BE2C (cell line): ENCODE data around the gene UGT2B28. TPM values are rescaled to one million over a fixed set of nuclear protein-coding genes. Genes with fewer than 3 reads are reported as not detected.
"Not testable (repeated sequence)": the region's sequence is repeated elsewhere in the genome, so short reads cannot be mapped to it uniquely, and the experiment has no call there.

ENCODE experiments used
- DNase-seq: peaks from one replicate; pipeline ENCODE4 v3.0.0-alpha.2; 2020
- H3K27me3 ChIP-seq: fragments of 250-450 bp; sonication (Bioruptor Pico); 2 replicates; pipeline ENCODE4 v1.5.1; 2020; ENCODE audit warnings: mild to moderate bottlenecking
- H3K36me3 ChIP-seq: fragments of 250-450 bp; sonication (Bioruptor Pico); 2 replicates; pipeline ENCODE4 v1.5.1; 2020; ENCODE audit warnings: mild to moderate bottlenecking
- H3K4me1 ChIP-seq: fragments of 250-450 bp; sonication (Bioruptor Pico); 2 replicates; pipeline ENCODE4 v1.5.1; 2020
- H3K4me3 ChIP-seq: 2 replicates; pipeline ENCODE4 v1.5.1; 2011; ENCODE audit warnings: low read depth, low read length
- H3K9me3 ChIP-seq: fragments of 250-450 bp; sonication (Bioruptor Pico); 2 replicates; pipeline ENCODE4 v1.5.1; 2020
- CTCF ChIP-seq: IDR thresholded peaks from 2 replicates; pipeline ENCODE4 v1.5.1; 2012; ENCODE audit warnings: mild to moderate bottlenecking, low read depth, low read length
- polyA plus RNA-seq: library from polyadenylated mRNA; unstranded; fragments of >200 nt; gene quantifications from one replicate; pipeline ENCODE4 v1.2.1, GENCODE V29; 2012; ENCODE audit warnings: low read depth, missing spikeins; ENCODE audit not compliant: insufficient read length, insufficient read depth

Gene UGT2B28
- polyA plus RNA-seq = not detected

- not testable (repeated sequence) for H3K36me3 ChIP-seq, H3K4me1 ChIP-seq, DNase-seq, H3K4me3 ChIP-seq, H3K9me3 ChIP-seq, H3K27me3 ChIP-seq
These were observed at the start of gene UGT2B28 for GRCh38 chr4:69280081-69280480. UGT2B28 (plus strand) TSS chr4:69280475; CDS start chr4:69280501, 26 bp downstream.

GRCh38 chr4:69239092-69239491, 41.2 kb upstream of the UGT2B28 start:
- no peaks in the 10 kb centered on the region for H3K27me3 ChIP-seq
- no peak for DNase-seq
- TF ChIP-seq CTCF = no peak
- no peaks in the 10 kb centered on the region for H3K36me3 ChIP-seq
- no peak overlapping the region for H3K4me3 ChIP-seq
- H3K4me1 ChIP-seq = no peaks in the 10 kb centered on the region
- H3K9me3 ChIP-seq = no peaks in the 10 kb centered on the region

DNA sequence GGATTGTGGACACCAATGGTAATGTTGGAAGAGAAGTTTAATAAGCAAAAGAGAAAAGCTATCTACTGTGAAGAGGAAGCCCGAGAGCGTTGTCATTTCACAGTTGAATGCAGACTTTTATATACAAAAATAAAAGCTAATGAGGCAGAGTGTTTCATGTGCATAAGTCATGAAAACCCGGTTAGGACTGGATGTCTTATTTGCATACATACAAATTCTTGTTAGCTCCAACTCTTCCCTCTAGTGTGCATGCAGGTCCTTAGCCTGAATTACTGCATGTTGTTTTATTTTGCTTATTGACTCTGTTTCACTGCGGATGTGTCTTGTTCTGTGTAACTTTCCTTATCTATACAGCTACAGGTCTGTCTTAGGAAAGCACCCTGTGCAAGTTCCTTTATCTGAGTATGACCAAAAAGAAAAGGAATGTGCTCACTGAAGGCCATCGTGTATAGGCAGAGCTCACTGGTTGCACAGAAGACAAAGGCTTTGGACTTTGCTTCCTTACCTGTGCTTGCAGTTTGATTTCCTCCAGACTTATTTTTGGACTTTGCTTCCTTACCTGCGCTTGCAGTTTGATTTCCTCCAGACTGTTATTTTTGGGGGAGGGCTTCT, 40.6 kb upstream of the UGT2B28 start:
- H3K36me3 ChIP-seq = no peaks in the 10 kb centered on the region
- no peak overlapping the region for H3K4me3 ChIP-seq
- no peaks in the 10 kb centered on the region for H3K27me3 ChIP-seq
- H3K9me3 ChIP-seq = no peaks in the 10 kb centered on the region
- no peaks in the 10 kb centered on the region for H3K4me1 ChIP-seq
- DNase-seq = no peak
- no peak for TF ChIP-seq CTCF

DNA sequence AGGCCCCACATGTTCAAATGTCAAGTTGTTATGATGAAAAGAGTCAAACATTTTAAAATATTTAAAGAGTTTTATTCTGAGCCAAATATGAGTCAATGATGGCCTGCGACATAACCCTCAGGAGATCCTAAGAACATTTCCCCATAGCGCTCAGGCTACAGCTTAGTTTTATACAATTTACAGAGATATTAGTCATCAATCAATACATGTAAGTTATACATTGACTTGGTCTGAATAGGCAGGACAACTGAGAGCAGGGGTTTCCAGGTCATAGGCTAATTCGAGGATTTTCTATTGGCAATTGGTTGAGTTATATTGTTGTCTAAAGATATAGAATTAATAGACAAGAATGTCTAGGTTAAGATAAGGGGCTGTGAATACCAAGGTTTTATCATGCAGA, 39.5 kb upstream of the UGT2B28 start:
- not testable (repeated sequence) for H3K9me3 ChIP-seq, H3K36me3 ChIP-seq, H3K4me1 ChIP-seq, H3K4me3 ChIP-seq, H3K27me3 ChIP-seq, DNase-seq

GRCh38 chr4:69241746-69242145, 38.5 kb upstream of the UGT2B28 start:
- H3K4me3 ChIP-seq, H3K27me3 ChIP-seq, H3K9me3 ChIP-seq, H3K4me1 ChIP-seq, H3K36me3 ChIP-seq, DNase-seq: not testable (repeated sequence)

DNA sequence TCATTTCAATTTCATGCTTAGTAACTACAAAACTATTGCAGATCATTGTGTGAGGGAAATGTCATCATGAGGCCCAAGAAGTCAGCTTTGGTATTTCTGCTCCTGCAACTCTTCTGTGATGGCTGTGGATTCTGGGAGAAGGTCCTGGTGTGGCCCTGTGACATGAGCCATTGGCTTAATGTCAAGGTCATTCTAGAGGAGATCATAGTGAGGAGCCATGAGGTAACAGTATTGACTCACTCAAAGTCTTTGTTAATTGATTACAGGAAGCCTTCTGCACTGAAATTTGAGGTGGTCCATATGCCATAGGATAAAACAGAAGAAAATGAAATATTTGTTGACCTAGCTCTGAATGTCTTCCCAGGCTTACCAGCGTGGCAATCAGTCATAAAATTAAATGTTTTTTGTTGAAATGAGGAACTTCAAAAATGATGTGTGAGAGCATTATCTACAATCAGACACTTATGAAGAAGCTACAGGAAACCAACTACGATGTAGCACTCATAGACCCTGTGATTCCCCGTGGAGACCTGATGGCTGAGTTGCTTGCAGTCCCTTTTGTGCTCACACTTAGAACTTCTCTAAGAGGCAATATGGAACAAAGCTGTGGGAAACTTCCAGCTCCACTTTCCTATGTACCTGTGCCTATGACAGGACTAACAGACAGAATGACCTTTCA, 37.6 kb upstream of the UGT2B28 start:
- H3K4me1 ChIP-seq, DNase-seq, H3K36me3 ChIP-seq, H3K27me3 ChIP-seq, H3K4me3 ChIP-seq, H3K9me3 ChIP-seq: not testable (repeated sequence)

DNA sequence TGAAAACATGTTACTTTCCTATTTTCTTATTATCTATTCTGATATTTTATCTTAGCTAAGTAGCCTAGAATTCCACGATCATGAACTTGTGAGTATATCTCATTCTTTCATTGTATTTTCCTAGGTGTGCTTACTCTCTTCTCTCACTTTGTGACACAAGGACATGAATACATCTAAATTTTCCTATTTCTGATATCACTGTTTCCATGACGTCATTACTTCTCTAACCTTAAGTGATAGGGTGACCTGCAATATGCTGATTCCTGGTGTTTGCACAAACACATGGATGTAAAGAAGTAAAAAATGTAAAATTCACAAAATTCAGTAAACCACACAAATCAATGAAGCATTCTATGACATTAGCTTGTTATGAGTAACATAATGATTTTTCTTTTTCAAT, 29.4 kb upstream of the UGT2B28 start:
- H3K27me3 ChIP-seq, DNase-seq, H3K4me1 ChIP-seq, H3K36me3 ChIP-seq, H3K4me3 ChIP-seq, H3K9me3 ChIP-seq: not testable (repeated sequence)

DNA sequence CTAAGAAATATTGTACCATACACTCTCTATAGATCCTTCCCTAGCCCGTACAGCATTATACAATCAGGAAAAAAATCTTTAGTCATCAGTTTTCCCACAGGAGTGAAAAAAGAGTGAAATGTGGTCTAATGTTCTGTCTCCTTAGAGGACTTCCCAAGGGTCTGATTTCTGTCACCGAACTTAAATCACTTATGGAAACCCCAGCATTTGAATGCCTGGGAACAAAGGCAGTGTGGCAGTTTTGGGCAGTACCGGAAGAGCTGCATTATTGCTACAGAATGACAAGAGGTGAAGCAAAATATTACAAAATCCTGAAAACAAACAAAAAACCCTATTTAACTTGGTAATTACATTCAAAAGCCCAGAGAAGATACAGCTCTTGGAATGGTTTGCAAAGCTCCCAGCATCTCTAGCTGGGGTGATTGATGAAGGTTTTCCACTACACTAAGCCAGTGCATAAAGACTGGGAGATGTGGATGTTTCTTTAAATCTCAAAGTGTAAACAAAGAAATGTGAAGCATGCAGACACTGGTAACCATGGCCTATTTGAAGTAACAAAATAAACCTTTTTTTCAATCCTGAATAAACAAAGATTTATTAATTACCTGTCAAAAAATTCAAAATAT, 27.0 kb upstream of the UGT2B28 start:
- H3K36me3 ChIP-seq, H3K4me3 ChIP-seq, H3K4me1 ChIP-seq, DNase-seq, H3K27me3 ChIP-seq, H3K9me3 ChIP-seq: not testable (repeated sequence)

DNA sequence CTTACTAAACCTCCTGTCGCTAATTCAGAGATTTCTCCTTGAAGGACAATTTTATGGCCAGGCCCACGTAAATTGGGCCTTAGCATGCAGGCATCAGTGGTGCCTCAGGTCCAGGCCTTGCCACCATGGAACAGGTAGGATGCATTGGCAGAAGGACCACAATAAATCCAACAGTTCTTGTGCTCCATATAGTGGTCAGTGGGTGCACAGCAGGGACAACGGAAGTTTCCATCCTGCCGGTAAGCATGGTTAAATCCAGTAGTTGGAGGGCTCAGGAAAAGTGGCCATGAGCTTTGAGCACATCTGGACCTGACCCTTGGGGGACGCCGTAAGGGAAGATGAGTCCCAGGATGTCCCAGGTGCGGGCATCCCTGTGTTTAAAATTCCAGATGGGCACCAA, 11.7 kb upstream of the UGT2B28 start:
- not testable (repeated sequence) for H3K27me3 ChIP-seq, H3K36me3 ChIP-seq, H3K4me1 ChIP-seq, H3K9me3 ChIP-seq, DNase-seq, H3K4me3 ChIP-seq

DNA sequence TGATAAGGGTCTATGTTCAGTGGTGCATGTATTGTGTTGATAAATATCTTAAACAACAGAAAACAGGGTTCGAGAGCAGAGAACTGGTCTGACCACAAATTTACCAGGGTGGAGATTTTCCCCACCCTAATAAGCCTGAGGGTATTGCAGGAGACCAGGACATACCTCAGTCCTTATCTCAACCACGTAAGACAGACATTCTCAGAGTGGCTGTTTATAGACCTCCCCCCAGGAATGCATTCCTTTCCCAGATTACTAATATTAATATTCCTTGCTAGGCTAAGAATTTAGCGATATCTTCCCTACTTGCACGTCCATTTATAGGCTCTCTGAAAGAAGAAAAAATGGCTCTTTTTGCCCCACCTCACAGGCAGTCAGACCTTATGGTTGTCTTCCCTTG, 16.1 kb downstream of the UGT2B28 start:
- H3K9me3 ChIP-seq, H3K4me3 ChIP-seq: not testable (repeated sequence)

GRCh38 chr4:69308426-69309033, 28.3 kb downstream of the UGT2B28 start:
- H3K4me1 ChIP-seq, DNase-seq, H3K4me3 ChIP-seq, H3K27me3 ChIP-seq, H3K9me3 ChIP-seq, H3K36me3 ChIP-seq: not testable (repeated sequence)

More for the DNA sequence above, 16.1 kb downstream of the UGT2B28 start:
- not testable (repeated sequence) for H3K4me1 ChIP-seq, H3K36me3 ChIP-seq, DNase-seq, H3K27me3 ChIP-seq

DNA sequence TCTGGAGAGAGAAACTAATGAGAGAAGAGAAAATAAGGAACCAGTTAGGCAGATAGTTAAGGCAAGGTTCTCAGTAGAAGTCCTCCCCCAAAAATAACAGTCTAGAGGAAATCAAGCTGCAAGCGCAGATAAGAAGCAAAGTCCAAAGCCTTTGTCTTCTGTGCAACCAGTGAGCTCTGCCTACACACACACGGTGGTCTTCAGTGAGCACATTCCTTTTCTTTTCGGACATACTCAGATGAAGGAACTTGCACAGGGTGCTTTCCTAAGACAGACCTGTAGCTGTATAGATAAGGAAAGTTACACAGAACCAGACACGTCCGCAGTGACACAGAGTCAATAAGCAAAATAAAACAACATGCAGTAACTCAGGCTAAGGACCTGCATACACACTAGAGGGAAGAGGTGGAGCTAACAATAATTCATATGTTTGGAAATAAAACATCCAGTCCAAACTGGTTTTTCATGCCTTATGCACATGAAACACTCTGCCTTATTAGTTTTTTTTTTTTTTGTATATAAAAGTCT, 29.3 kb downstream of the UGT2B28 start:
- not testable (repeated sequence) for H3K4me3 ChIP-seq, H3K36me3 ChIP-seq, DNase-seq, H3K27me3 ChIP-seq, H3K9me3 ChIP-seq, H3K4me1 ChIP-seq

GRCh38 chr4:69310262-69310661, 30.0 kb downstream of the UGT2B28 start:
- not testable (repeated sequence) for H3K4me1 ChIP-seq, H3K36me3 ChIP-seq, H3K4me3 ChIP-seq, DNase-seq, H3K9me3 ChIP-seq, H3K27me3 ChIP-seq
